Measurements from ENCODE around the gene PCDHGA11. TPM values are rescaled to one million over a fixed set of nuclear protein-coding genes. Genes with fewer than 3 reads are reported as not detected.

The PCDHGA11 gene
- 5.3 and 5.8 TPM in 2 replicates for total RNA-seq

GRCh38 chr5:141420855-141421488 is at the start of gene PCDHGA11:
Gene PCDHGA11, plus strand, starts transcription at chr5:141421051. Its CDS starts 177 bp downstream, at chr5:141421228.

GRCh38 chr5:141373673-141374317 is 47.1 kb upstream of the PCDHGA11 start, which contains the start of gene PCDHGA6:
Gene PCDHGA6, plus strand, starts transcription at chr5:141373891. Its CDS starts 193 bp downstream, at chr5:141374084.

GRCh38 chr5:141382469-141383294 is 38.2 kb upstream of the PCDHGA11 start, which contains the start of gene PCDHGA7:
Gene PCDHGA7, plus strand, starts transcription at chr5:141382742. Its CDS starts 158 bp downstream, at chr5:141382900.

GRCh38 chr5:141387557-141388311 is 33.1 kb upstream of the PCDHGA11 start, which contains the start of gene PCDHGB4:
Gene PCDHGB4, plus strand, starts transcription at chr5:141387698. Its CDS starts 187 bp downstream, at chr5:141387885.

GRCh38 chr5:141392429-141393198 is 28.2 kb upstream of the PCDHGA11 start, which contains the start of gene PCDHGA8:
Gene PCDHGA8, plus strand, starts transcription at chr5:141392633. Its CDS starts 181 bp downstream, at chr5:141392814.

GRCh38 chr5:141397756-141398551 is 22.9 kb upstream of the PCDHGA11 start, which contains the start of gene PCDHGB5:
Gene PCDHGB5, plus strand, starts transcription at chr5:141397947. Its CDS starts 181 bp downstream, at chr5:141398128.

GRCh38 chr5:141402553-141403243 is 18.2 kb upstream of the PCDHGA11 start, which contains the start of gene PCDHGA9:
Gene PCDHGA9, plus strand, starts transcription at chr5:141402778. Its CDS starts 175 bp downstream, at chr5:141402953.

GRCh38 chr5:141407790-141408505 is 12.9 kb upstream of the PCDHGA11 start, which contains the start of gene PCDHGB6:
Gene PCDHGB6, plus strand, starts transcription at chr5:141408021. Its CDS starts 182 bp downstream, at chr5:141408203.

GRCh38 chr5:141412854-141413539 is 7.9 kb upstream of the PCDHGA11 start, which contains the start of gene PCDHGA10:
Gene PCDHGA10, plus strand, starts transcription at chr5:141412987. Its CDS starts 189 bp downstream, at chr5:141413176.

GRCh38 chr5:141417494-141418172 is 3.2 kb upstream of the PCDHGA11 start, which contains the start of gene PCDHGB7:
Gene PCDHGB7, plus strand, starts transcription at chr5:141417677. Its CDS starts 183 bp downstream, at chr5:141417860.

GRCh38 chr5:141430332-141431113 is 9.7 kb downstream of the PCDHGA11 start, which contains the start of gene PCDHGA12:
Gene PCDHGA12, plus strand, starts transcription at chr5:141430507. Its CDS starts 253 bp downstream, at chr5:141430760.

Other genes with a start within 250 kb of the PCDHGA11 start
- gene PCDHB7, start 248.4 kb upstream of the PCDHGA11 start, total RNA-seq, result under 0.01 TPM in 1 of 2 replicates, not detected in the other
- gene PCDHB8, start 243.3 kb upstream of the PCDHGA11 start, total RNA-seq, result under 0.01 and 0.15 TPM in 2 replicates
- gene PCDHB16, start 238.7 kb upstream of the PCDHGA11 start, total RNA-seq, result under 0.01 TPM in 2 replicates
- gene PCDHB9, start 233.9 kb upstream of the PCDHGA11 start, total RNA-seq, result 0.15 TPM in 1 of 2 replicates, not detected in the other
- gene PCDHB10, start 228.7 kb upstream of the PCDHGA11 start, total RNA-seq, result 0.30 and 0.32 TPM in 2 replicates
- gene PCDHB11, start 221.4 kb upstream of the PCDHGA11 start, total RNA-seq, result under 0.01 and 0.15 TPM in 2 replicates
- under 0.01 TPM in 1 of 2 replicates, not detected in the other for gene PCDHB12, start 212.3 kb upstream of the PCDHGA11 start, total RNA-seq
- 0.15 and 0.65 TPM in 2 replicates for gene PCDHB13, start 207.1 kb upstream of the PCDHGA11 start, total RNA-seq
- 0.61 and 0.65 TPM in 2 replicates for gene PCDHB14, start 197.7 kb upstream of the PCDHGA11 start, total RNA-seq
- 0.32 and 0.46 TPM in 2 replicates for gene PCDHB15, start 175.7 kb upstream of the PCDHGA11 start, total RNA-seq
- 0.15 TPM in 1 of 2 replicates, not detected in the other for gene SLC25A2, start 117.0 kb upstream of the PCDHGA11 start, total RNA-seq
- gene TAF7, start 100.3 kb upstream of the PCDHGA11 start, total RNA-seq, result 76.7 and 85.6 TPM in 2 replicates
- under 0.01 and 0.32 TPM in 2 replicates for gene PCDHGA1, start 90.5 kb upstream of the PCDHGA11 start, total RNA-seq
- gene PCDHGA2, start 82.3 kb upstream of the PCDHGA11 start, total RNA-seq, result 0.46 and 0.65 TPM in 2 replicates
- gene PCDHGA3, start 77.2 kb upstream of the PCDHGA11 start, total RNA-seq, result 0.15 and 0.32 TPM in 2 replicates
- under 0.01 and 0.65 TPM in 2 replicates for gene PCDHGB1, start 71.0 kb upstream of the PCDHGA11 start, total RNA-seq
- 1.7 and 1.9 TPM in 2 replicates for gene PCDHGA4, start 66.0 kb upstream of the PCDHGA11 start, total RNA-seq
- gene PCDHGB2, start 61.1 kb upstream of the PCDHGA11 start, total RNA-seq, result 0.46 and 0.65 TPM in 2 replicates
- gene PCDHGA5, start 56.9 kb upstream of the PCDHGA11 start, total RNA-seq, result 0.30 and 0.32 TPM in 2 replicates
- gene PCDHGB3, start 50.8 kb upstream of the PCDHGA11 start, total RNA-seq, result 0.46 and 1.3 TPM in 2 replicates
- gene PCDHGA6, start 47.2 kb upstream of the PCDHGA11 start, total RNA-seq, result 0.76 and 0.97 TPM in 2 replicates
- gene PCDHGA7, start 38.3 kb upstream of the PCDHGA11 start, total RNA-seq, result 0.65 and 0.91 TPM in 2 replicates
- gene PCDHGB4, start 33.4 kb upstream of the PCDHGA11 start, total RNA-seq, result 4.9 and 10.1 TPM in 2 replicates
- gene PCDHGA8, start 28.4 kb upstream of the PCDHGA11 start, total RNA-seq, result 0.46 and 0.97 TPM in 2 replicates
- 6.1 and 9.1 TPM in 2 replicates for gene PCDHGB5, start 23.1 kb upstream of the PCDHGA11 start, total RNA-seq
- gene PCDHGA9, start 18.3 kb upstream of the PCDHGA11 start, total RNA-seq, result 0.76 and 0.97 TPM in 2 replicates
- 0.97 and 1.1 TPM in 2 replicates for gene PCDHGB6, start 13.0 kb upstream of the PCDHGA11 start, total RNA-seq
- gene PCDHGA10, start 8.1 kb upstream of the PCDHGA11 start, total RNA-seq, result 2.3 TPM in 2 replicates
- 2.9 and 3.3 TPM in 2 replicates for gene PCDHGB7, start 3.4 kb upstream of the PCDHGA11 start, total RNA-seq
- 5.2 and 5.9 TPM in 2 replicates for gene PCDHGA12, start 9.5 kb downstream of the PCDHGA11 start, total RNA-seq
- 6.5 and 7.8 TPM in 2 replicates for gene PCDHGC3, start 54.9 kb downstream of the PCDHGA11 start, total RNA-seq
- gene PCDHGC4, start 64.0 kb downstream of the PCDHGA11 start, total RNA-seq, result 0.32 and 0.46 TPM in 2 replicates
- 0.32 TPM in 1 of 2 replicates, not detected in the other for gene PCDHGC5, start 68.0 kb downstream of the PCDHGA11 start, total RNA-seq
- 23.7 and 36.1 TPM in 2 replicates for gene DIAPH1, start 197.9 kb downstream of the PCDHGA11 start, total RNA-seq
- gene HDAC3, start 215.8 kb downstream of the PCDHGA11 start, total RNA-seq, result 50.3 and 56.1 TPM in 2 replicates
- 3.9 and 4.3 TPM in 2 replicates for gene RELL2, start 215.9 kb downstream of the PCDHGA11 start, total RNA-seq
- 21.1 and 26.6 TPM in 2 replicates for gene FCHSD1, start 230.4 kb downstream of the PCDHGA11 start, total RNA-seq